Activated CD4-positive, CD25-positive, alpha-beta regulatory T cell treated with anti-CD3 and anti-CD28 coated beads, Interleukin-2, amount 50 U/mL, for 16 hours (primary cell): Measurements from ENCODE around the gene TBCD.

Experiments used
- DNase-seq: peaks from one replicate; pipeline ENCODE4 v3.0.0-alpha.2; 2020; ENCODE audit warnings: low read depth, low spot score

TBCD gene

DNA sequence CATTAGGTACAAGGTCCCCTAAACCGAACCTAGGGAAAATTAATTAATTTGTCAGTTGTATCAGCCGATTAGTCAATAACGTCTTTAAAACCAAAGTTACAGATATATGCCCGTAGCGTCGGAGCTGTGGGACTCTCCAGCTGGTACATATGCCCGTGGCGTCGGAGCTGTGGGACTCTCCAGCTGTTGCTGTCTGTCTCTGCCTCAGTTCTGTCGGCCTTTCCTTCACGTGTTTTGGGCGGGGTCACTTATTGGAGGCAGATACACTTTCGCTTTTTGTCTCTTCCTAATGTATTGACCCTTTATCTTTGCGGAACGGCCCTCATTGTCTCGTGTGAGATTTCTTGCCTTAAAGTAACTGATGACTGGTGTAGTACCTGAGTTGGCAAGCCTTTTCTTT, 150.0 kb downstream of the TBCD start:
- DNase-seq: no peak

- no peak for DNase-seq
Observed at GRCh38 chr17:82902972-82903874, 151.4 kb downstream of the TBCD start.

GRCh38 chr17:82905130-82905529, 153.3 kb downstream of the TBCD start:
- DNase-seq: no peak

DNA sequence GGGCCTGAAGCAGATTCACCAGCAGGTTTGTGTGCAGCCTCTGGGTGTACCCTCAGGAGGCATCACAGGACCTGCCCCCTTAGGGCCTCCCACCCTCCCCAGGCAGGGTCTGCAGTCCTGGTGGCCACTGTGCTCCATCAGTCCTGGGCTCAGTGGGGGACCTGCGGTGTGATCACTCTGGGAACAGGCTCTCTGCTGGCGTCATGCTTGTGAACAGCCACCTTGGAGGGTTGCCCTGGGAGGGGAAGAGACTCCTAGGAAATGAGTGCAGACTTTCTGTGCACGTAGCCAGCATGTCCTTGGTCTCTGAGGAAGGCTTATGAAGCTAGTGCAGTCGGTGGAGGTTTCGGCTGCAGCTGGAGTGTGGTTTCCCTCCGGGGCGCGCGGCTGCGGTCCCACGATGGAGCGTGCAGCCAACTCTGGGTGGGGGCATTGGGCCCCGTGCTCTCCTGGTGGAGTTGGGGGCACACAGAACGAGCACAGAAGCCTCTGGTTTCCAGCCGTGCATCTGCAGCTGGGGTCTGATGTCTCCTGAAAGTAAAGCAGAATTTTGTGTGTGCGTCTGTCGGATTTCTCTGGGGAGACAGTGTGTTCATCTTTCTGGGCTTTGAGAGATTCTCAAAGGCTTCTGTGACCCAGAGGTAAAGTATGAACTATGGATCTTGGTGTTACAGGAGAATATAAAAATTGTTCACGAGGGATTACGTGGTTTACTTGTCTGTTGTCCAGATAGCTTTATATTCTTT, 156.1 kb downstream of the TBCD start:
- DNase-seq: no peak

GRCh38 chr17:82908543-82909160, 156.8 kb downstream of the TBCD start:
- DNase-seq: no peak

- no peak for DNase-seq
Observed at GRCh38 chr17:82909322-82909904, 157.5 kb downstream of the TBCD start.

GRCh38 chr17:82910041-82910481, 158.2 kb downstream of the TBCD start:
- DNase-seq: no peak

DNA sequence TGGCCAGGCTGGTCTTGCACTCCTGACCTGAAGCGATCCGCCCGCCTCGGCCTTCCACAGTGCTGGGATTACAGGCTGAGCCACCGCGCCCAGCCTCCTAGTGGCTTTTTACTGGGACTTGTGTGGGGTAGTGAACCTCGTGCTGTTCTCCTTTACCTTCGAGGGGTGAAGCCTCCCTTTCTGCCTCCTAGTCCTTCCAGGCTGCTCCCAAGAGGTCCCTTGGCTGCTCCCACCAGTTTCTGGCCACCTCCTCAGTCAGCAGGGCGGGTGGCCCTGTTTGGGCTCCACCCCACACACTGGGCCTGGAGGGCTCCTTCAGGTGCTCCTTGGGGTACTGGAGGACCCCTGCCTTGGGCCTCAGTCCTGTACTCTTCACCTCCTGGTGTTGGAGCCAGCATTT, 158.9 kb downstream of the TBCD start:
- no peak for DNase-seq

DNA sequence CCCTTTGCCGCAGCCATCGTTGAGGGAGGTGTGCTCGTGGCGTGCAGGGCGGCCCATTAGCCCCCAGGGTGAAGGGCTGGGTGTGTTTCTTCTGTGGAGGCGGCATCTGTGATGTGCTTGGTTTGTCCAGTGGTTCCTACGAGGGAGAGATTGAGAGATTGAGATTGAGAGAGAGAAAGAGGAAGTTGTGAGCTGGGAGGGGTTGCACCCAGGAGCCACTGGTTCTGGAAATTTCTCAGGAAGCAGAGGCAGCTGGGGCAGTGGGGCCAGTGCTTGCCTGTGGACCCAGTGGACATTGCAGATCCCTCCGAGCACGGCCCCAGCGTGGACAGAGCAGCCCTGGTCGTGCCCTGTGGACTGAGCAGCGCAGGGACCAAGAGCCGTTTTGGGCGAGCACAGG, 160.0 kb downstream of the TBCD start:
- DNase-seq: no peak

GRCh38 chr17:82912484-82913089, 160.7 kb downstream of the TBCD start:
- no peak for DNase-seq

DNA sequence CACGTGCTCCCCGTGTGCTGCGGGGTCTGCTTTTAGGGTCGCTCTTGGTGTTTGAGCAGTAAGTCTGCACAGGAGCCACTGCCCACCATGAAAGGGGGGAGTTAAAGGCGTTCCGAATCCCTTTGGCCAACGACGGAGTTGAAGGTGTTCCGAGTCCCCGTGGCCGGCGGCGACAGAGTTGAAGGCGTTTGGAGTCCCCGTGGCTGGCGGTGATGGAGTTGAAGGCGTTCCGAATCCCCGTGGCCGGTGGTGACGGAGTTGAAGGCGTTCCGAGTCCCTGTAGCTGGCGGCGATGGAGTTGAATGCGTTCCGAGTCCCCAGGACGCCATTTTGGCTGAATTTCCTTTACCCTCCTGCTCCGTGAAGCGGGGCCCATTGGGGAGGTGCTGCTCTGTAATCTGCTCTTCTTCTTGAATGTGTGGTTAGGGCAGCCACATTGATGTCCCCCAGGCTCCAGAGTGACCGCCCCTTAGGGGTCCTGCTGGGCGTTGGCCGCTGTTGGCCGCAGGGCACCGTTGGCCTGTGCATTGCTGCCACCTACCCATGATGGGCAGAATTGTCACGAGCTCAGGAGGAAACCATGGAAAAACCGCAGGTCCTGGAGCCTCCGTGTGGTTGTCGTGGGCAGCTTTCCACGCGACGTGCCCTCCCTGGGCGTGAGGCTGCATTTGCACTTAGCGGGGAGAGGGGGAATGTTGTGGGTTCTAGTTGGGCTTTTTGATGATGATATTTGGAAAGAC, 161.6 kb downstream of the TBCD start:
- DNase-seq: no peak

- no peak for DNase-seq
Observed at GRCh38 chr17:82914375-82914774, 162.5 kb downstream of the TBCD start.

GRCh38 chr17:82915010-82915756, 163.3 kb downstream of the TBCD start:
- no peak for DNase-seq

DNA sequence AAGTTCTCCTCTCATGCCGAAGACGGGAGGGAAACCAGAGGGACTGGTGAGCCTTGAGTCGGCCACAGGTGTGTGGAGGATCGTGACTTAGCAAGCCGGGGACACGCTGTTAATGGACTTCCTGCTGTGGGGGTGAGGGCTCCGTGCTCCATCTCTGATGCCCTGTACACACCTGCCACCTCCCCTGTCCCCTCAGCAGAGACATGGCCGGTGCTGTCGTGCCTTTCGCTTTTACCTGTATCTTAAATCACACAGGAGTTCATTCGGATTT, 163.8 kb downstream of the TBCD start:
- no peak for DNase-seq

DNA sequence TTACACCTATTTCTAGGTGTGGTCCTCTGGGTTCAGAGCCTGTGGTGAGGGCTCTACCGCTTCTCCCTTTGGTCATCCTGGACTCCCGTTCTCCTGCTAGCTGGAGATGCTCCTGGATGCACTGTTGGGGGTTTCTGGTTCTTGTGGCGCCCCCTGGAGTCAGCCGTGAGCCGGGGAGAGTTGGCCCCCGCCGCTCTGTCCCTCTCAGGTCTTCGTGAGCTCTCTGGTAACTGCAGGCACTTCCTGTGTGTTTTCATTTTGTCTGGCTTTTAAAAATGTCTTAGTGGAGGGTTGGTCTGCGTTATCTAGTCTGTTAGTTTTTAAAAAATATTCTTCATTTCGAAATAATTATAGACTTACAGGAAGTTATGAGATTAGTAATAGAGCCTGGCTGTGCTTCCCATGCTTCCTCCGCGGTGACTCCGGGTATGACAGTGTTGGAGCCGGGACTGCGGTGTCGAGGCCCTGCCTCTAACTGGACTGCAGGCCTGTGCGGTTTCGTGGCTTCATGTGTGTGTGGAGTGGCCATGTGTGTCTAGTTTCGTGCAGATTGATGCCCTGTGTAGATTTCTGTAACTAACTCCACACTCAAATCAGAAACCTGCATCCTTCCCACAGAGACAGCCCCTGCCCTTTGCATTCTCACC, 166.0 kb downstream of the TBCD start:
- DNase-seq: no peak

GRCh38 chr17:82918508-82918907, 166.6 kb downstream of the TBCD start:
- no peak for DNase-seq

GRCh38 chr17:82920150-82920549, 168.3 kb downstream of the TBCD start:
- DNase-seq: no peak

DNA sequence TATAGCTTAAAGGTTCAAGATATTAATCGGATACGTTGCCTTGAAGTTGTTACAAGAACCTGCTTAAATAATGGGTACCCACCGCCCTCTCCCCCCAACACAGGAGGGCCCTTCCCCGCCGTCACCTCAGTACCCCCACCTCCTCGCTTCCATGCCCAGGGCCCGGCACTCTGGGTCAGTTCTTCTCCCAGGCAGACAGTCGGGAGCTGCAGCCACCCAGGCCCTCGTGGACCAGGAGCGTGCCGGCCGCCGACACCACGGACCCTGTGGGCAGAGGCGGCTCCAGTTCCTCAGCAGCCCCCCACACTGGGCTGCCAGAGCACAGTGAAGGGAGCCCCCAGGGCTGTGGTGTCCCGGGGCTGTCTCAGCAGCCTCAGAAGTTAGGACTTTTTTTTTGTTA, 168.8 kb downstream of the TBCD start:
- DNase-seq: no peak

DNA sequence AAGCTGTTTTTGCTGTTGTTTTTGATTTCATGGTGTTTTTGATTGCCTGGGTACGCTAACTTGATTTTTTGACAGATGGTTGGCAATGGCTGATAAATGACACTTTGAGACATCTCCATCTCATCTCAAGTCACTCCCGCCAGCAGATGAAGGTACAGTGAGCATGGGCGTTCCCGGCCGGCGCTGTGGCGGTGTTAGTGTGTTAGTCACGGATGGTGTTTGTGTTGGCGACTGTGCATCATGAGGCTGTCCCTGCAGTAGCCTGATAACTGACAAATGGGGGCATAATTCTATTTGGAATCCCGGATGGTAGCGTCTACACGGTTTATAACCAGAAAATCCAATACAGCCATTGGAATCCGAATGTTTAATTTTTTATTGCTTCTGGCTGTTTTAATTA, 169.6 kb downstream of the TBCD start:
- no peak for DNase-seq

- no peak for DNase-seq
Observed at GRCh38 chr17:82922646-82923045, 170.8 kb downstream of the TBCD start.
